ENCODE results near the gene ARL6IP4. TPM values are rescaled to one million over a fixed set of nuclear protein-coding genes. Genes with fewer than 3 reads are reported as not detected.

The ARL6IP4 gene
- total RNA-seq, 1 donor from 2014 or later: 173 TPM

DNA sequence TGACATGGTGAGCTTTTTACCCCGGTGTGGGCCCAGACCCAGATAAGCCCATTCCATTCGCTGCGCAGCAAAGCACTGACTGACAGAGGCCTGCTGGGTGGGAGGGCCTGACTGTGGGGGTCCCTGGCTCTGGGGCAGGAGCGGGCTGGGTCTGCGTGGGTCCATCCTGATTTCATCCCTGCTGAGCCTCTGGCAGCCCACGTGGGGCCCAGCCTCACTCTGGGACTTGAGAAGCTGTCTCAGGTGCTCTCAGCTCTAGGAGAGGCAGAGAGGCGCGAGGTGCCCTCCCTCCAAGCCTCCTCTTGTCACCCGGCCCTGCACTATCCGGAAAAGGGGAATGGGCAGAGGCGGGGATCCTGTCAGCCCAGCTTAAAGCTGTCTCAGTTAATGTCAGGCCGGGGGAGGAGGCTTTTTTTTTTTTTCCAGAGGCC is 15.1 kb upstream of the ARL6IP4 start:
- no peaks in the 10 kb centered on the region for H3K9me3 Mint-ChIP-seq
- no peak for DNase-seq (ENCODE audit: low read depth, low spot score)

DNA sequence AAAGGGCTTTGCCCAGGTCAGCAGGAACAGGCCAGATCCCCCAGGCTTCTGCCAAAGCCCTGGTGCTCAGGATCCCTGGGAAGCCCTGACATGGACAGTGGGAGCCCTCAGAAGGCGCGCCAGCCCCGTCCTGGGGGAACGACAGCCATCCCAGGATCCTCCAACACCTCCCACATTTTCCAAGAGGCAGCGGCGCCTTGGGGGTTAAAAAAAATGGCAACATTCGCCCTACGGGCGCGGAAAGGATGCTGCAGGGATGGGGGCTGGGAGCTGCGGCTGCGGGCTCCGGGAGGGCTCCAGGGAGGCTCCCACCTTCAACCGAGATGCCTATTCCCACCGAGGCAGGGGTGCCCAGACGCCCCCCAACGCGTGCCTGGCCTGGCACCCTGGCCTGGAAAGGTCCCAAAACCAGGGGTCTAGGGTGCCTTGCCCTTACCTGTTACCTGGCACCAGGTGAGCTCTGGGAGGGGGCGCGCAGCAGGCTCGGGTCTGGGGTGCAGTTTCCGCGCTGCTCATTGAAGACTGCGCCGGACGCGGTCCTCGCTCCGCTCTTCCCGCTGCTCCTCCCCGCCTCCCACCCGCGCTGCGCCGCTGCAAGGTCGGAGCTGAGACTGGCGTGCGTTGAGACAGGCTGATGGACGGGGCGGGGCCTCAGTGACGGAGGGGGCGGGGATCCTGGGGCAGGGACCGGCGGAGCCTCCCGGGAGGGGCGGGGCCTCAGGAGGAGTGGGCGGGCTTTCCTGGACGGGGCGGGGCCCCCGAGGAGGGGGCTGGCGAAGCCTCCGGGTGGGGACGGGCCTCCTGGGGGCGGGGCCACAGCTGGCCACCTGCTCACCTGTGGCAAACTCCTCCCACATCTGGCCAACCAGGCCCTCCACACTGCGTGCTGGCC is 14.4 kb upstream of the ARL6IP4 start, which contains the start of gene ABCB9:
Gene ABCB9 (minus strand): TSS at position 613 of the 892 bp plus-strand sequence. CDS start 6,228 bp downstream, outside the sequence.
- peak; percentile 90 for DNase-seq (ENCODE audit: low read depth, low spot score)
- TF ChIP-seq, protein P1, sequence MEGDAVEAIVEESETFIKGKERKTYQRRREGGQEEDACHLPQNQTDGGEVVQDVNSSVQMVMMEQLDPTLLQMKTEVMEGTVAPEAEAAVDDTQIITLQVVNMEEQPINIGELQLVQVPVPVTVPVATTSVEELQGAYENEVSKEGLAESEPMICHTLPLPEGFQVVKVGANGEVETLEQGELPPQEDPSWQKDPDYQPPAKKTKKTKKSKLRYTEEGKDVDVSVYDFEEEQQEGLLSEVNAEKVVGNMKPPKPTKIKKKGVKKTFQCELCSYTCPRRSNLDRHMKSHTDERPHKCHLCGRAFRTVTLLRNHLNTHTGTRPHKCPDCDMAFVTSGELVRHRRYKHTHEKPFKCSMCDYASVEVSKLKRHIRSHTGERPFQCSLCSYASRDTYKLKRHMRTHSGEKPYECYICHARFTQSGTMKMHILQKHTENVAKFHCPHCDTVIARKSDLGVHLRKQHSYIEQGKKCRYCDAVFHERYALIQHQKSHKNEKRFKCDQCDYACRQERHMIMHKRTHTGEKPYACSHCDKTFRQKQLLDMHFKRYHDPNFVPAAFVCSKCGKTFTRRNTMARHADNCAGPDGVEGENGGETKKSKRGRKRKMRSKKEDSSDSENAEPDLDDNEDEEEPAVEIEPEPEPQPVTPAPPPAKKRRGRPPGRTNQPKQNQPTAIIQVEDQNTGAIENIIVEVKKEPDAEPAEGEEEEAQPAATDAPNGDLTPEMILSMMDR (conservative IDR thresholded peaks at IDR 0.05): no peak
- Mint-ChIP-seq H3K4me3 (peak within 1 kb of the TSS; percentile 78), H3K27me3 (ENCODE audit: low read depth) (no peaks in the 10 kb centered on the region), H3K27ac (ENCODE audit: unreplicated experiment) (no peak within 1 kb of the TSS), H3K4me1 (peaks cover 6% of the 10 kb centered on the region), H3K36me3 (ENCODE audit: low read depth) (no peaks in the 10 kb centered on the region), H3K9me3 (no peaks in the 10 kb centered on the region)

More for the DNA sequence above, 15.1 kb upstream of the ARL6IP4 start:
- H3K36me3 Mint-ChIP-seq (ENCODE audit: low read depth): no peaks in the 10 kb centered on the region
- no peak overlapping the region for H3K27ac Mint-ChIP-seq (ENCODE audit: unreplicated experiment)
- TF ChIP-seq, protein P1 (conservative IDR thresholded peaks at IDR 0.05): no peak
- no peaks in the 10 kb centered on the region for H3K27me3 Mint-ChIP-seq (ENCODE audit: low read depth)
- peak overlapping the region; percentile 56 for H3K4me3 Mint-ChIP-seq
- H3K4me1 Mint-ChIP-seq: peaks cover 6% of the 10 kb centered on the region

DNA sequence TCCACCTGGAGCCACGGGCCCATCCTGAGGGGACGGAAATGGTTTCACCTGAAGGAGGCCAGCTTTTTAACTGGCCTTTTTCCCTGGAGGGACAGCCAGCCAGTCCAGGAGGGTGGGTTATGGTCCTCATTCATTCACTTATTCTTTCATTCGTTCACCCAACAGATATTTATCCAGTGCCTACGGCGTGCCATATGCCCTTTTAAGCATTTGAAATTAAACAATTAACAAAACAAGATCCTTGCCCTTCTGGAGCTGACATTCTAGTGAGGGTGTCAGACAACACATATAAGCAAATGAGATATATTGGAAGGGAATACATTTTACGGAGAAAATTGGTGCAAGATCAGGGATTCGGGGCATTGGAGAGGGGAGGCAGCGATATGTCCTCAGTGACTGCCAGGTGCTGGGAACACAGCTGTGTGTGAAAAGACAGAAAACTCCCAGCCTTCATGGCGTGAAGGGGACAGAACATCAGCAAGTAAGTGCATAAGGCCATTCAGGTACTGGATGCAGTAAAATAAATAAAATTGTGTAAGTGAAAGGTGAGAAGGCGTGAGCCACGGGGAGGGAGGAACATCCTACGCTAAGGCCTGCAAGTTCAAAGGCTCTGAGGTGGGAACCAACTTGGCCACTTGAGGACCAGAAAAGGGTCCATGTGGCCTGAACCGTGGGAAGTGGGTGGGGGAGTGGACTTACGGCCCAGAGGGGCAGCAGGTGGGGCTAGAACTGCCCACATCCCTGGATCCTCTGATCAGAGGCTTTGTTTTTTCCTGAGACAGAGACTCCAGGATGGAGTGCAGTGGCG is 13.5 kb upstream of the ARL6IP4 start:
- Mint-ChIP-seq H3K9me3 (no peaks in the 10 kb centered on the region), H3K36me3 (ENCODE audit: low read depth) (no peaks in the 10 kb centered on the region), H3K4me3 (peak overlapping the region; percentile 17), H3K27ac (ENCODE audit: unreplicated experiment) (no peak overlapping the region), H3K27me3 (ENCODE audit: low read depth) (no peaks in the 10 kb centered on the region), H3K4me1 (peaks cover 6% of the 10 kb centered on the region)
- TF ChIP-seq, protein P1 (conservative IDR thresholded peaks at IDR 0.05): no peak
- no peak for DNase-seq (ENCODE audit: low read depth, low spot score)

DNA sequence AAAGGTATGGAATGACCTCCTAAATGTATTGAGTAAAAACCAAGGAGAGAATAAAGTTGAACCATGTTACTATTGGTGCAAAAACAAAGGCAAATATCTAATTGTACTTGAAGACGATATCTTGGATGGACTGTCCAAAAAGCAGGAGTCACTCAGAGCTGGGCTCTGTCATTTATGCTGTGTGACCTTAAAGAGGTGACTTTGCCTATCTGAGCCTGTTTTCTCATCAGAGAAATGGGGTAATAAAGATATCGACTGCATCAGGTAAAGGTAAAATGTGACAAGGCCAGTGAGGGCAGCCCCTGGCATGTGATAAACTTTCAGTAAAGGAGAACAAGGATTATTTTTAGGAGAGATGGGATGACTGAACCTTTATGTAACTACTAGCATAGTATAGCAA is 12.4 kb upstream of the ARL6IP4 start:
- Mint-ChIP-seq H3K27me3 (ENCODE audit: low read depth) (no peaks in the 10 kb centered on the region), H3K4me1 (peaks cover 6% of the 10 kb centered on the region), H3K36me3 (ENCODE audit: low read depth) (no peaks in the 10 kb centered on the region), H3K4me3 (no peak overlapping the region), H3K9me3 (no peaks in the 10 kb centered on the region), H3K27ac (ENCODE audit: unreplicated experiment) (no peak overlapping the region)
- TF ChIP-seq, protein P1 (conservative IDR thresholded peaks at IDR 0.05): no peak
- no peak for DNase-seq (ENCODE audit: low read depth, low spot score)

DNA sequence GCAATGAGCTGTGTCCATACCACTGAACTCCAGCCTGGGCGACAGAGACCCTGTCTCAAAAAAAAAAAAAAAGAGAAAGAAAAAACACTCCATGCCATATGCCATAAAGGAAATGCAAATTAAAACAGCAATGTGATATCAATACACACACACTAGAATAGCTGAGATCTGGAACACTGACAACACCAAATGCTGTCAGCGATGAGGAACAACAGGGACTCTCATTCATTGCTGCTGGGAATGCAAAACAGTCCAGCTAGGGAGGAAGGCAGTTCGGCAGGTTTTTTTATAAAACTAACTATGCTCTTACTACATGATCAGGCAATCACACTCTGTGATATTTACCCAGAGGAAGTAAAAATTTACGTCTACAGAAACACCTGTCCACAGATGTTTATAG is 10.8 kb upstream of the ARL6IP4 start:
- Mint-ChIP-seq H3K4me1 (peaks cover 12% of the 10 kb centered on the region), H3K9me3 (no peaks in the 10 kb centered on the region), H3K27me3 (ENCODE audit: low read depth) (peaks cover 3% of the 10 kb centered on the region), H3K36me3 (ENCODE audit: low read depth) (no peaks in the 10 kb centered on the region), H3K27ac (ENCODE audit: unreplicated experiment) (no peak overlapping the region), H3K4me3 (peak overlapping the region; percentile 28)
- TF ChIP-seq, protein P1 (conservative IDR thresholded peaks at IDR 0.05): no peak
- DNase-seq (ENCODE audit: low read depth, low spot score): no peak

All from neural crest cell (in vitro differentiated cells).